ENCODE results near the gene STIM1.

DNA sequence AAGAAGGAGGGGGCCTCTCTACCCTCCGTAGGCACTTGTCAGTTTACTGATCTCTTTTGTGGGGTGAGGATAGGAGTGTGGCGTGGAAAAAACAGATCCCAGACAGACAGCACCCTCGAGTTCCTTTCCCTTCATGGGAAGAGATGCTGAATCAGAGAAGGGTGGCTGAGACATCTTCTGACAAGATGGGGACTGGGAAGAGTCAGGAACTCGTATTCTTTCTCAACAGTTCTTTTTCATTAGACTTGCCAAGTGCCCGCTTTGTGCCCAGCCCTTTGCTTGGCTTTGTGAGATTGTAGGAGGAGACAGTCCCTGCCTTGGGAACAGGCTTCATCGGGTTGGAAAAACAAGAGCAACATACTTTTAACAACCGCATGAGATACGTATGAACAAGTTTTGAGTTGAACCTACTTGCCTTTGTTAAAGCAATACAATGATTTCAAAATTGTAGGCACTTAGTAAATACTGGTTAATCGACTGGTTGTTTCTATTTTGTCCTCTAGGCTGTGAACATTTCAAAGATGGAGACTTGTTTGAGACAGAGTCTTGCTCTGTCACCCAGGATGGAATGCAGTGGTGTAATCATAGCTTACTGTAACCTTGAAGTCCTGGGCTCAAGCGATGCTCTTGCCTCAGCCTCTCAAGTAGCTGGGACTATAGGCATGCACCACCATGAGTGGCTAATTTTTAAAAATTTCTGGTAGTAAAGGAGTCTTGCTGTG lies 240.2 kb downstream of the STIM1 start:
- TF ChIP-seq GATA3 (IDR thresholded peaks at IDR 0.05; ENCODE audit: low read depth, low read length) (no peak), GATA2 (IDR thresholded peaks at IDR 0.05; ENCODE audit: low read depth, low read length) (no peak)
